Right lobe of liver (tissue), 6 donors: ENCODE data around the gene TRAF1. TPM values are rescaled to one million over a fixed set of nuclear protein-coding genes. Genes with fewer than 3 reads are reported as not detected.
A peak's percentile ranks its signal among the peaks of the same experiment; 100 is the strongest.

Source experiments
- ATAC-seq, 4 donors: fragments of 200-7000 bp; cut with Tn5 transposase; one replicate each; pipeline ENCODE4 v1.9.1; 2020; ENCODE audit warnings: mild to moderate bottlenecking in 4 of 4, moderate library complexity in 4 of 4
- DNase-seq, 3 donors: peaks; one replicate each; pipeline ENCODE4 v3.0.0-alpha.2; 2020
- H3K27ac ChIP-seq, 3 donors: fragments of 200-600 bp; one replicate each; pipeline ENCODE4 v1.8.0; 2022
- H3K27me3 ChIP-seq, 2 donors: fragments of 200-600 bp; one replicate each; pipeline ENCODE4 v1.8.0; 2022
- H3K36me3 ChIP-seq, 4 donors: fragments of 200-600 bp; sonication (generic) in 1 of 4; one replicate each; pipeline versions ENCODE4 v1.5.1 to v1.8.0; 2017 to 2022; ENCODE audit warnings: control low read depth in 1 of 4
- H3K4me1 ChIP-seq, 4 donors: fragments of 200-600 bp; sonication (generic) in 1 of 4; one replicate each; pipeline versions ENCODE4 v1.5.1 to v1.8.0; 2017 to 2022; ENCODE audit warnings: control low read depth in 1 of 4
- H3K4me3 ChIP-seq, 3 donors: fragments of 200-600 bp; one replicate each; pipeline ENCODE4 v1.8.0; 2022
- H3K9me3 ChIP-seq, 4 donors: fragments of 200-600 bp; sonication (generic) in 1 of 4; one replicate each; pipeline versions ENCODE4 v1.5.1 to v1.8.0; 2017 to 2022; ENCODE audit warnings: control low read depth in 1 of 4
- POLR2A ChIP-seq: fragments of 450-650 bp; IDR thresholded peaks from one replicate; pipeline ENCODE4 v1.6.1; 2017; ENCODE audit warnings: antibody characterized with exemption, mild to moderate bottlenecking
- WGBS: methylation state at CpG from one replicate; pipeline ENCODE4 v1.1.6; 2018; ENCODE audit warnings: low coverage, low lambda C conversion rate; ENCODE audit not compliant: insufficient coverage; ENCODE audit errors: missing lambda C conversion rate; 5-methylcytosine and 5-hydroxymethylcytosine counted together
- intact Hi-C, 2 donors: fragments of 100-400 bp; cut with DNase I; formaldehyde crosslinking; loops; one replicate each; pipeline versions ENCODE4 v1.11.2 to v1.14.1; 2022
- total RNA-seq, 6 experiments: library from RNA; depleted of rRNA in 2 of 6; stranded (reverse); fragments of >200 nt in 2 of 6; fragmentation: NEBNext Ultra II Directional in 3 of 6; extraction: Animal tissue kit (Norgen Biotek cat#: 25700) in 3 of 6; gene quantifications; one replicate each; pipeline versions ENCODE4 v1.1.0 to v1.2.4, GENCODE V29; 2016 to 2023
- TF ChIP-seq, protein P1 (sequence below), 4 donors: fragments of 200-600 bp in 3 of 4; fragments of 450-650 bp in 1 of 4; IDR thresholded peaks; one replicate each; pipeline versions ENCODE4 v1.5.1 to v1.8.0; 2016 to 2022; ENCODE audit warnings: antibody characterized with exemption in 4 of 4, mild to moderate bottlenecking in 2 of 4
- donor health status: DM: no; HTN: yes; CAD: no.
- donor health status: DM: no; HTN: no; CAD: no.
- donor health status: DM: no; HTN: no; CAD: no.
- donor health status: DM: no; HTN: yes; CAD: no.
- donor health status: DM: no; HTN: yes; CAD: no.

The TRAF1 gene
- total RNA-seq, 6 experiments from 2014 or later = 0.99 to 2.5 (median 2.1) TPM

DNA sequence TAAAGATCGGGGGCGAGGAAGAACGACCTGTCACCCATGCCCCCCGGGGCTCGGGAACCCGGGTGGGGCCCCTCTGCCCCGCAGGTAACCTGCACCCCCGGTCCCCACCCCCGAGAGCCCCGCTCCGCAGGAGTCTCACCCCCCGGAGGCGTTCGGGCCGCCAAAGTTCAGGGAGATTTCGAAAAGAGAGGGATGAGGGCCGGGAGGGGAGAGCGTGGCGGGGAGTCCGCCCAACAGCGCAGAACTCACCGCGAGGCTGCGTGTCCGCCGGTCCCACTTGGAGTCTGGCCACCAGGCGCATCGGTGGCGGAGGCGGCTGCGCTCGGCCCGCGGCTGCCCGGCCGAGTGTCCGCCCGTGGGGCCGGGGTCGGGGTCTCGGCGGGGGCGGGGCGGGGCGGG lies 49.8 kb downstream of the TRAF1 start, which contains the start of gene PHF19:
Gene PHF19 (minus strand): TSS at position 347 of the 399 bp plus-strand sequence. CDS start 2,447 bp downstream, outside the sequence.
- Histone ChIP-seq H3K4me1 (peaks cover 0 to 3% (median 0%) of the 10 kb centered on the region in 4 donors), H3K27ac (peak within 1 kb of the TSS; percentile 62 to 79 (median 69)), H3K36me3 (no peaks in the 10 kb centered on the region), H3K9me3 (no peaks in the 10 kb centered on the region), H3K27me3 (no peaks in the 10 kb centered on the region), H3K4me3 (peak within 1 kb of the TSS; percentile 55 to 66 (median 57))
- TF ChIP-seq, protein P1, sequence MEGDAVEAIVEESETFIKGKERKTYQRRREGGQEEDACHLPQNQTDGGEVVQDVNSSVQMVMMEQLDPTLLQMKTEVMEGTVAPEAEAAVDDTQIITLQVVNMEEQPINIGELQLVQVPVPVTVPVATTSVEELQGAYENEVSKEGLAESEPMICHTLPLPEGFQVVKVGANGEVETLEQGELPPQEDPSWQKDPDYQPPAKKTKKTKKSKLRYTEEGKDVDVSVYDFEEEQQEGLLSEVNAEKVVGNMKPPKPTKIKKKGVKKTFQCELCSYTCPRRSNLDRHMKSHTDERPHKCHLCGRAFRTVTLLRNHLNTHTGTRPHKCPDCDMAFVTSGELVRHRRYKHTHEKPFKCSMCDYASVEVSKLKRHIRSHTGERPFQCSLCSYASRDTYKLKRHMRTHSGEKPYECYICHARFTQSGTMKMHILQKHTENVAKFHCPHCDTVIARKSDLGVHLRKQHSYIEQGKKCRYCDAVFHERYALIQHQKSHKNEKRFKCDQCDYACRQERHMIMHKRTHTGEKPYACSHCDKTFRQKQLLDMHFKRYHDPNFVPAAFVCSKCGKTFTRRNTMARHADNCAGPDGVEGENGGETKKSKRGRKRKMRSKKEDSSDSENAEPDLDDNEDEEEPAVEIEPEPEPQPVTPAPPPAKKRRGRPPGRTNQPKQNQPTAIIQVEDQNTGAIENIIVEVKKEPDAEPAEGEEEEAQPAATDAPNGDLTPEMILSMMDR (IDR thresholded peaks at IDR 0.05) = no peak
- no peak for TF ChIP-seq POLR2A
- intact Hi-C loops = loop anchor here in 1 of 2 donors (10.0 kb wide), 1 partner anchor 48 kb away; the partner anchor contains the start of gene TRAF1
- ATAC-seq (peak in 3 of 4 donors; percentile 5 to 20 (median 7)), DNase-seq (peak in 1 of 3 donors; percentile 37)
- WGBS = 2% methylated on average over 8 of the region's 45 CpGs

- intact Hi-C loops = loop anchor here in 1 of 2 donors (10.0 kb wide), 1 partner anchor 49 kb away; the partner anchor contains the start of gene TRAF1
- Histone ChIP-seq H3K36me3 (no peaks in the 10 kb centered on the region), H3K4me1 (peaks cover 0 to 3% (median 0%) of the 10 kb centered on the region in 4 donors), H3K27me3 (no peaks in the 10 kb centered on the region), H3K4me3 (peak overlapping the region; percentile 55 to 66 (median 57)), H3K27ac (peak overlapping the region; percentile 62 to 79 (median 69)), H3K9me3 (no peaks in the 10 kb centered on the region)
- ATAC-seq (peak; percentile 67 to 76 (median 74)), DNase-seq (peak; percentile 76 to 84 (median 78))
- peak; percentile 51 for TF ChIP-seq POLR2A
- TF ChIP-seq, protein P1 (IDR thresholded peaks at IDR 0.05) = no peak
- WGBS = 29% methylated on average over 7 of the region's 65 CpGs
Measured at GRCh38 chr9:120875954-120876841, 50.4 kb downstream of the TRAF1 start.

DNA sequence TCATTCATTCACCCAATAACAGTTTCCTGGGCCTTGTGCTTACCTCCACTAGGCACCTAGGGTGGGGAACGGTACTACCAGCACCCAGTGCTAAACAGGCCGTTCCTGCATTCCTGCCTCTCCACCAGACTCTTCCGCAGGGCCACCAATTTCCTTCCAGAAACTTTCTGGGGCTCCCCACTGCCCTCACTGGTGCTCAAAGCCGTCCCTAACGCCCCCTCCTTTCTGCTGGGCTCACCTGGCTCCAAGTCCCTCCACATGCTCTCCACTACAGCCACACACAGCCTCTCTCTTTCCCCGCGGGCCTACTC lies 51.0 kb downstream of the TRAF1 start:
- peak overlapping the region in 2 of 3 donors; percentile 62 to 79 for H3K27ac ChIP-seq
- intact Hi-C loops = loop anchor here in 1 of 2 donors (10.0 kb wide), 1 partner anchor 49 kb away; the partner anchor contains the start of gene TRAF1
- H3K4me3 ChIP-seq = peak overlapping the region in 1 of 3 donors; percentile 66
- ATAC-seq = no peak
- H3K27me3 ChIP-seq = no peaks in the 10 kb centered on the region
- no peak for TF ChIP-seq POLR2A
- TF ChIP-seq, protein P1 (IDR thresholded peaks at IDR 0.05) = no peak
- no peak for DNase-seq
- H3K36me3 ChIP-seq = no peaks in the 10 kb centered on the region
- H3K4me1 ChIP-seq = peaks cover 0 to 3% (median 0%) of the 10 kb centered on the region in 4 donors
- WGBS = 65% methylated on average over 6 of the region's 7 CpGs
- no peaks in the 10 kb centered on the region for H3K9me3 ChIP-seq

- no peak overlapping the region for H3K4me3 ChIP-seq
- peaks cover 0 to 3% (median 0%) of the 10 kb centered on the region in 4 donors for H3K4me1 ChIP-seq
- H3K36me3 ChIP-seq = no peaks in the 10 kb centered on the region
- H3K9me3 ChIP-seq = no peaks in the 10 kb centered on the region
- DNase-seq (no peak), ATAC-seq (no peak)
- no peak overlapping the region for H3K27ac ChIP-seq
- TF ChIP-seq, protein P1 (IDR thresholded peaks at IDR 0.05) = no peak
- no peak for TF ChIP-seq POLR2A
- H3K27me3 ChIP-seq = no peaks in the 10 kb centered on the region
- 92% methylated on average over 4 of the region's 4 CpGs for WGBS
- intact Hi-C loops = loop anchor here in 1 of 2 donors (10.0 kb wide), 1 partner anchor 50 kb away; the partner anchor contains the start of gene TRAF1
Measured at GRCh38 chr9:120875195-120875565, 51.4 kb downstream of the TRAF1 start.
